GM06990 (cell line): ENCODE data around the gene CCDC92.

Source experiments
- DNase-seq: peaks from one replicate; pipeline ENCODE4 v3.0.0-alpha.2; 2011; ENCODE audit not compliant: insufficient read length; ENCODE audit errors: extremely low read depth
- H3K27me3 ChIP-seq: replicated peaks from 2 replicates; pipeline ENCODE4 v1.6.0; 2011; ENCODE audit warnings: low read length; ENCODE audit not compliant: control insufficient read depth, insufficient read depth
- H3K36me3 ChIP-seq: 2 replicates; pipeline ENCODE4 v1.5.1; 2011; ENCODE audit warnings: low read length; ENCODE audit not compliant: control insufficient read depth, insufficient read depth
- H3K4me3 ChIP-seq: replicated peaks from 2 replicates; pipeline ENCODE4 v1.5.1; 2011; ENCODE audit warnings: low read depth, mild to moderate bottlenecking, control low read depth, low read length
- CTCF ChIP-seq: IDR thresholded peaks from 2 replicates; pipeline ENCODE4 v1.5.1; 2011; ENCODE audit warnings: low read length, control low read depth, mild to moderate bottlenecking, inconsistent platforms; ENCODE audit not compliant: insufficient read depth, poor library complexity, severe bottlenecking

The CCDC92 gene

GRCh38 chr12:123971770-123972456 is 718 bp downstream of the CCDC92 start:
- TF ChIP-seq CTCF: no peak
- peak overlapping the region; percentile 81 for H3K4me3 ChIP-seq

GRCh38 chr12:123971449-123971769 is 1.2 kb downstream of the CCDC92 start:
- no peaks in the 10 kb centered on the region for H3K27me3 ChIP-seq
- H3K36me3 ChIP-seq: no peaks in the 10 kb centered on the region; the same call in 1 of the 2 replicates
- no peak for DNase-seq
- peak overlapping the region; percentile 81 for H3K4me3 ChIP-seq
- TF ChIP-seq CTCF: no peak

More at GRCh38 chr12:123971770-123972456, 718 bp downstream of the CCDC92 start:
- Histone ChIP-seq H3K27me3 (no peaks in the 10 kb centered on the region), H3K36me3 (no peaks in the 10 kb centered on the region; the same call in 1 of the 2 replicates)
- peak; percentile 45 for DNase-seq

GRCh38 chr12:123967121-123967586 is 5.5 kb downstream of the CCDC92 start:
- DNase-seq: no peak
- no peak for TF ChIP-seq CTCF
- Histone ChIP-seq H3K27me3 (no peaks in the 10 kb centered on the region), H3K36me3 (no peaks in the 10 kb centered on the region; the same call in 1 of the 2 replicates), H3K4me3 (no peak overlapping the region)

GRCh38 chr12:123966596-123966995 is 6.0 kb downstream of the CCDC92 start:
- no peak for TF ChIP-seq CTCF
- DNase-seq: no peak
- H3K36me3 ChIP-seq: no peaks in the 10 kb centered on the region; the same call in 1 of the 2 replicates
- H3K4me3 ChIP-seq: no peak overlapping the region
- no peaks in the 10 kb centered on the region for H3K27me3 ChIP-seq

GRCh38 chr12:123965382-123965781 is 7.2 kb downstream of the CCDC92 start:
- Histone ChIP-seq H3K36me3 (no peaks in the 10 kb centered on the region; the same call in 1 of the 2 replicates), H3K4me3 (no peak overlapping the region), H3K27me3 (no peaks in the 10 kb centered on the region)
- no peak for TF ChIP-seq CTCF
- no peak for DNase-seq

- DNase-seq: no peak
- Histone ChIP-seq H3K27me3 (no peaks in the 10 kb centered on the region), H3K4me3 (no peak overlapping the region), H3K36me3 (no peaks in the 10 kb centered on the region; the same call in 1 of the 2 replicates)
- no peak for TF ChIP-seq CTCF
Observed at GRCh38 chr12:123963821-123964220, 8.8 kb downstream of the CCDC92 start.
